CD14-positive monocyte (primary cell): ENCODE measurements around the gene CDC42BPG. TPM values are rescaled to one million over a fixed set of nuclear protein-coding genes. Genes with fewer than 3 reads are reported as not detected.

Experiments used
- DNase-seq, 3 donors: peaks; one replicate each; pipeline ENCODE4 v3.0.0-alpha.2; 2011 to 2022
- H2AFZ ChIP-seq: 2 replicates; pipeline ENCODE4 v1.6.0; 2012; ENCODE audit warnings: mild to moderate bottlenecking, low read depth, low read length, inconsistent platforms; ENCODE audit not compliant: insufficient read depth, poor library complexity, severe bottlenecking
- H3K27ac ChIP-seq, 2 donors: 1 replicate in 1 of 2; 2 replicates in 1 of 2; pipeline ENCODE4 v1.5.1; 2012 to 2013; ENCODE audit warnings: low read length in 2 of 2, control low read depth in 1 of 2, inconsistent platforms in 1 of 2, low read depth in 1 of 2, mild to moderate bottlenecking in 1 of 2
- H3K27me3 ChIP-seq, 2 donors: one replicate each; pipeline versions ENCODE4 v1.6.0 to v1.6.1; 2011 to 2013; ENCODE audit warnings: low read length in 2 of 2; ENCODE audit not compliant: control insufficient read depth in 2 of 2, insufficient read depth in 2 of 2
- H3K36me3 ChIP-seq, 2 donors: replicated peaks in 1 of 2; 1 replicate in 1 of 2; 2 replicates in 1 of 2; pipeline versions ENCODE4 v1.5.1 to v1.6.1; 2012 to 2013; ENCODE audit warnings: low read length in 2 of 2, control low read depth in 1 of 2, inconsistent platforms in 1 of 2, mild to moderate bottlenecking in 1 of 2; ENCODE audit not compliant: insufficient read depth in 2 of 2, control insufficient read depth in 1 of 2
- H3K4me1 ChIP-seq, 2 donors: 1 replicate in 1 of 2; 2 replicates in 1 of 2; pipeline versions ENCODE4 v1.5.1 to v1.6.1; 2012 to 2013; ENCODE audit warnings: low read length in 2 of 2, control low read depth in 1 of 2, inconsistent platforms in 1 of 2, mild to moderate bottlenecking in 1 of 2, moderate library complexity in 1 of 2; ENCODE audit not compliant: insufficient read depth in 2 of 2, control insufficient read depth in 1 of 2
- H3K4me2 ChIP-seq: replicated peaks from 2 replicates; pipeline ENCODE3; 2012; ENCODE audit warnings: low read length, moderate library complexity, mild to moderate bottlenecking; ENCODE audit not compliant: poor library complexity, severe bottlenecking; ENCODE audit errors: extremely low read depth
- H3K4me3 ChIP-seq, 3 experiments: fragments of 200-600 bp in 1 of 3; sonication (generic) in 1 of 3; replicated peaks in 1 of 3; 1 replicate in 2 of 3; 2 replicates in 1 of 3; pipeline ENCODE4 v1.5.1; 2011 to 2013; ENCODE audit warnings: low read length in 3 of 3, mild to moderate bottlenecking in 3 of 3, control low read depth in 2 of 3, low read depth in 2 of 3, inconsistent platforms in 1 of 3, moderate library complexity in 1 of 3
- H3K79me2 ChIP-seq: 2 replicates; pipeline ENCODE4 v1.6.0; 2012; ENCODE audit warnings: mild to moderate bottlenecking, control low read depth, inconsistent platforms, low read length, moderate library complexity; ENCODE audit not compliant: insufficient read depth
- H3K9ac ChIP-seq: 2 replicates; pipeline ENCODE4 v1.6.0; 2017; ENCODE audit warnings: low read length, mild to moderate bottlenecking; ENCODE audit not compliant: insufficient read depth, poor library complexity, severe bottlenecking
- H3K9me3 ChIP-seq, 2 donors: replicated peaks in 1 of 2; 1 replicate in 1 of 2; 2 replicates in 1 of 2; pipeline versions ENCODE4 v1.5.1 to v1.6.1; 2012 to 2013; ENCODE audit warnings: low read length in 2 of 2, control low read depth in 1 of 2; ENCODE audit not compliant: control insufficient read depth in 1 of 2, insufficient read depth in 1 of 2
- H4K20me1 ChIP-seq: 2 replicates; pipeline ENCODE4 v1.6.0; 2012; ENCODE audit warnings: mild to moderate bottlenecking, low read length, control low read depth, moderate library complexity; ENCODE audit not compliant: insufficient read depth
- H3K27ac Mint-ChIP-seq, 7 donors: one replicate each; pipeline ENCODE4 v1.8.0; 2020; ENCODE audit warnings: mild to moderate bottlenecking in 7 of 7, mixed read lengths in 7 of 7, moderate library complexity in 6 of 7, inconsistent platforms in 2 of 7
- H3K27me3 Mint-ChIP-seq, 3 donors: one replicate each; pipeline ENCODE4 v1.8.0; 2021 to 2022; ENCODE audit warnings: low read depth in 3 of 3, mild to moderate bottlenecking in 3 of 3, mixed read lengths in 3 of 3, moderate library complexity in 3 of 3, inconsistent platforms in 1 of 3
- H3K36me3 Mint-ChIP-seq, 2 donors: one replicate each; pipeline ENCODE4 v1.8.0; 2020; ENCODE audit warnings: mixed read lengths in 2 of 2, inconsistent platforms in 1 of 2, mild to moderate bottlenecking in 1 of 2
- H3K4me1 Mint-ChIP-seq: one replicate; pipeline ENCODE4 v1.8.0; 2020; ENCODE audit warnings: mild to moderate bottlenecking, mixed read lengths
- H3K4me3 Mint-ChIP-seq, 2 donors: one replicate each; pipeline ENCODE4 v1.8.0; 2020; ENCODE audit warnings: mild to moderate bottlenecking in 2 of 2, mixed read lengths in 2 of 2, moderate library complexity in 1 of 2
- H3K9me3 Mint-ChIP-seq, 7 donors: one replicate each; pipeline ENCODE4 v1.8.0; 2020 to 2022; ENCODE audit warnings: mixed read lengths in 7 of 7, mild to moderate bottlenecking in 6 of 7, moderate library complexity in 6 of 7, inconsistent platforms in 2 of 7
- WGBS: methylation state at CpG from one replicate; pipeline ENCODE4 v1.1.5; 2013; ENCODE audit warnings: missing lambda C conversion rate; ENCODE audit not compliant: insufficient coverage; 5-methylcytosine and 5-hydroxymethylcytosine counted together
- intact Hi-C, 2 donors: fragments of 100-400 bp; cut with micrococcal nuclease; formaldehyde crosslinking; loops; one replicate each; pipeline versions ENCODE4 v1.15.0 to v1.15.1; 2023
- polyA plus RNA-seq, 3 donors: library from polyadenylated mRNA; depleted of rRNA in 1 of 3; unstranded in 2 of 3; stranded (reverse) in 1 of 3; fragments of 300-500 nt in 2 of 3; fragments of >200 nt in 1 of 3; fragmentation: Illumina TruSeq in 2 of 3; gene quantifications; 1 replicate in 2 of 3; 2 replicates in 1 of 3; pipeline ENCODE4 v1.2.3, GENCODE V29; 2012 to 2021
- TF ChIP-seq, protein P1 (sequence below): fragments of 200-600 bp; IDR thresholded peaks from one replicate; pipeline ENCODE4 v1.8.0; 2022; ENCODE audit warnings: antibody characterized with exemption, mild to moderate bottlenecking

CDC42BPG gene
- polyA plus RNA-seq, 3 donors = 0.23 TPM; not detected in 2

DNA sequence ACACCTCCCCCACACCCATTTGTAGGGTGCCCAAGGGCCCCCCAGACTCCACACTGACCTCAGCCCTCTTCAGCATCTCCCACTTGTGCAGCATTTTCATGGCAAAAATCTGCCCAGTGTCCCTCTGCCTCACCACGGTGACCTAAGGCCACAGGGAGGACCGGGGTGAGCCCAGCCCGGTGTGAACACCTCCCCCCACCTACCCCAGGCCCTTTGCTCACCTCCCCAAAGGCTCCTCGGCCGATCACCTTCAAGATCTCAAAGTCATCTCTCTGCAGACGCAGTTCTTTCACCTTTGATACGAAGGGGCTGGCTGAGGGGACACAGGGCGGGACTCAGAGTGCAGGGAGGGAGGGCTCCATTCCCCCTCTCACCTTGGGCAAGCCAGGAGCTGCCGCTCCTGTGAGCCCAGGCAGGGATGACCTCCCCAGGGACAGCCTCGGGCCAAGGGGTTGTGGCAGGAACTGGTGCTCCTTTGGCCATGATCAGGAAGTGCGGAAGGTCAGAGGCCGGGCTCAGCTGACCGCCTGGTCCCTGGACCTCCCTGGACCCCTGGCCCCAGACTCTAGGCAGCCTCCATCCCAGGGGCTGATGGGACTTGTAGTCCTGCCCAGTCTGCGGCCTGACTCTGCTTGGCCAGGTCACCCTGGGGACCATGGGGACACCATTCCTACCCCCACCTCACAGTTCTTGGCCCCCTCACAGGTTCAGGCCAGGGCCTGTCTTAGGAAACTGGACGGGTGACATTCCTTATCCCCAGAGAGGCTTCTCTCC, 2.7 kb downstream of the CDC42BPG start:
- Mint-ChIP-seq H3K4me3 (no peak overlapping the region), H3K9me3 (peaks cover 0 to 2% (median 0%) of the 10 kb centered on the region in 7 donors), H3K36me3 (peaks cover 0 to 2% of the 10 kb centered on the region in 2 donors), H3K4me1 (peaks cover 14% of the 10 kb centered on the region), H3K27ac (no peak overlapping the region), H3K27me3 (peaks cover 4 to 18% (median 15%) of the 10 kb centered on the region in 3 donors)
- no peak overlapping the region for H3K4me2 ChIP-seq
- H3K4me1 ChIP-seq = peaks cover 10 to 19% of the 10 kb centered on the region in 2 donors
- H3K36me3 ChIP-seq = no peaks in the 10 kb centered on the region
- DNase-seq = no peak
- 98% methylated on average over 11 of the region's 15 CpGs for WGBS
- no peaks in the 10 kb centered on the region for H3K79me2 ChIP-seq
- H3K9me3 ChIP-seq = no peaks in the 10 kb centered on the region
- no peaks in the 10 kb centered on the region for H4K20me1 ChIP-seq
- no peak overlapping the region for H3K4me3 ChIP-seq
- H3K9ac ChIP-seq = no peak overlapping the region
- TF ChIP-seq, protein P1, sequence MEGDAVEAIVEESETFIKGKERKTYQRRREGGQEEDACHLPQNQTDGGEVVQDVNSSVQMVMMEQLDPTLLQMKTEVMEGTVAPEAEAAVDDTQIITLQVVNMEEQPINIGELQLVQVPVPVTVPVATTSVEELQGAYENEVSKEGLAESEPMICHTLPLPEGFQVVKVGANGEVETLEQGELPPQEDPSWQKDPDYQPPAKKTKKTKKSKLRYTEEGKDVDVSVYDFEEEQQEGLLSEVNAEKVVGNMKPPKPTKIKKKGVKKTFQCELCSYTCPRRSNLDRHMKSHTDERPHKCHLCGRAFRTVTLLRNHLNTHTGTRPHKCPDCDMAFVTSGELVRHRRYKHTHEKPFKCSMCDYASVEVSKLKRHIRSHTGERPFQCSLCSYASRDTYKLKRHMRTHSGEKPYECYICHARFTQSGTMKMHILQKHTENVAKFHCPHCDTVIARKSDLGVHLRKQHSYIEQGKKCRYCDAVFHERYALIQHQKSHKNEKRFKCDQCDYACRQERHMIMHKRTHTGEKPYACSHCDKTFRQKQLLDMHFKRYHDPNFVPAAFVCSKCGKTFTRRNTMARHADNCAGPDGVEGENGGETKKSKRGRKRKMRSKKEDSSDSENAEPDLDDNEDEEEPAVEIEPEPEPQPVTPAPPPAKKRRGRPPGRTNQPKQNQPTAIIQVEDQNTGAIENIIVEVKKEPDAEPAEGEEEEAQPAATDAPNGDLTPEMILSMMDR = no peak
- H3K27me3 ChIP-seq = peaks cover 0 to 10% of the 10 kb centered on the region in 2 donors
- H2AFZ ChIP-seq = no peak overlapping the region
- H3K27ac ChIP-seq = no peak overlapping the region
- intact Hi-C loops = loop anchor here in 1 of 2 donors (10.0 kb wide), 2 partner anchors 57 to 173 kb away; partner anchors contain the start of gene ARL2

DNA sequence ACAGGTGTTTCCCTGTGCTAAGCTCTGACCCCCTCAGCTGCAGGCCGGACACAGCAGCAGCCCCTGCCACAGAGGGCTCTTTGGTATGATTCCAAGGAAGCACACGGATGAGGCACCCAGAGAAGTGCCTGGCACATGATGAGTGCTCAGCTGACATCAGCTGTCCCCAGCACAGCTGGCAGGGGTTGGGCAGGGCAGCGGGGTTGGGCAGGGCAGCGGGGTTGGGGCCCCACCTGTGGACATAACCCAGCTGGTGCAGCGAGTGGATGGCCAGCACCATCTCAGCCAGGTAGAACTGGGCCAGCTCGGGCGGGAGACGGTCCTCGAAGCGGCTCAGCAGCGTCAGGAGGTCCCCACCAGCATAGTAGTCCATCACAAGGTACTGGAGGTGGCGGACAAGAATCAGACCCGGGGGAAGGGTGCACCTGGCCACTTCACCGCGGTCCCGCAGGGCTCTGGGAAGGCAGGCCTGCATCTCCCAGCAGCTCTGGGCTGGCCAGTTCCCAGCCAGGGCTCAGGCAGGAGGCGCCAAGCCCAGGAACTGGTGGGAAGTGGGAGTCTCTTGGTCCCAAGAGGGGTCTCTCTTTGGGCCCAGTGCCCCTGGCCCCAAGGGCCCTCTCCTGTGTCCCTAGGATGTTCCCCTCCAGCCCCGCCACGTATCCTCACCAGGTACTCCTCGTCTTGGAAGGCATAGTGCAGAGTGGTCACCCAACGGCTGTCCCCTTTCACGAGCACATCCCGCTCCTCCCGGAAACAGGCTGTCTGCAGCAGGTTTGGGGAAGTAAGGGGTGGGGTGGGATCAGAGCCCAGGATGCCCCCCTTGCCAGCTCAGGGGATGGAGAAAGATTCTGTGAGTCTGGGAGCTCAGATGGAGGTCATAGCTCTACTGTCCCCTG, 4.3 kb downstream of the CDC42BPG start:
- no peaks in the 10 kb centered on the region for H4K20me1 ChIP-seq
- H3K27ac ChIP-seq = no peak overlapping the region
- peaks cover 0 to 2% (median 0%) of the 10 kb centered on the region in 7 donors for H3K9me3 Mint-ChIP-seq
- TF ChIP-seq, protein P1 = no peak
- no peak overlapping the region for H3K9ac ChIP-seq
- H3K4me2 ChIP-seq = no peak overlapping the region
- intact Hi-C loops = loop anchor here in 1 of 2 donors (10.0 kb wide), 2 partner anchors 55 to 175 kb away; partner anchors contain the start of gene ARL2
- H3K4me1 ChIP-seq = peaks cover 9 to 14% of the 10 kb centered on the region in 2 donors
- peaks cover 7% of the 10 kb centered on the region for H3K4me1 Mint-ChIP-seq
- H3K9me3 ChIP-seq = no peaks in the 10 kb centered on the region
- no peak overlapping the region for H3K4me3 ChIP-seq
- H3K36me3 ChIP-seq = no peaks in the 10 kb centered on the region
- no peak overlapping the region for H3K4me3 Mint-ChIP-seq
- H3K27me3 Mint-ChIP-seq = peaks cover 6 to 15% (median 12%) of the 10 kb centered on the region in 3 donors
- no peak overlapping the region for H3K27ac Mint-ChIP-seq
- H3K79me2 ChIP-seq = no peaks in the 10 kb centered on the region
- H2AFZ ChIP-seq = no peak overlapping the region
- H3K36me3 Mint-ChIP-seq = peaks cover 0 to 2% of the 10 kb centered on the region in 2 donors
- DNase-seq = no peak
- WGBS = 96% methylated on average over 19 of the region's 24 CpGs
- H3K27me3 ChIP-seq = peaks cover 0 to 9% of the 10 kb centered on the region in 2 donors
